ENCODE results near the gene COL4A2. TPM values are rescaled to one million over a fixed set of nuclear protein-coding genes. Genes with fewer than 3 reads are reported as not detected.
A peak's percentile ranks its signal among the peaks of the same experiment; 100 is the strongest.

COL4A2 gene
- polyA plus RNA-seq, 1 donor (not counting 4 experiments of a cell fraction or from before 2014, with no cell fraction given) = 30.7 TPM

GRCh38 chr13:110403315-110403714, 96.2 kb downstream of the COL4A2 start:
- DNase-seq (ENCODE audit: low read depth, low spot score) = no peak
- Histone ChIP-seq H2AFZ (ENCODE audit: control insufficient read depth, low read length) (no peak overlapping the region), H3K9me3 (ENCODE audit: control insufficient read depth, low read depth, low read length) (no peaks in the 10 kb centered on the region), H3K9me1 (ENCODE audit: control insufficient read depth, extremely low read depth, insufficient read depth, low read length) (no peaks in the 10 kb centered on the region), H3K27ac (ENCODE audit: control insufficient read depth, insufficient read depth, low read length) (no peak overlapping the region), H3K27me3 (ENCODE audit: control insufficient read depth, extremely low read depth, insufficient read depth, low read length) (no peaks in the 10 kb centered on the region), H3K36me3 (ENCODE audit: control insufficient read depth in 2 of 2, extremely low read depth in 1 of 2, insufficient read depth in 2 of 2, low read length in 2 of 2) (no peaks in the 10 kb centered on the region), H3K4me2 (ENCODE audit: control insufficient read depth, extremely low read depth, insufficient read depth, low read depth, low read length) (no peak overlapping the region), H3K9ac (ENCODE audit: control insufficient read depth, extremely low read depth, insufficient read depth, low read length) (no peak overlapping the region), H3K4me1 (ENCODE audit: control insufficient read depth, extremely low read depth, insufficient read depth, low read length) (peaks cover 10% of the 10 kb centered on the region), H3K4me3 (ENCODE audit: control insufficient read depth in 2 of 3, extremely low read depth in 1 of 3, insufficient read depth in 2 of 3, low read depth in 1 of 3, low read length in 3 of 3) (no peak overlapping the region), H4K20me1 (ENCODE audit: control insufficient read depth, extremely low read depth, insufficient read depth, low read length) (no peaks in the 10 kb centered on the region), H3K79me2 (ENCODE audit: control insufficient read depth, insufficient read depth, low read length) (no peaks in the 10 kb centered on the region)
- no peak for TF ChIP-seq CTCF (optimal IDR thresholded peaks at IDR 0.05 in 1 of 3, IDR thresholded peaks at IDR 0.05 in 1 of 3, conservative IDR thresholded peaks at IDR 0.05 in 1 of 3; ENCODE audit: extremely low read depth in 1 of 3, insufficient read depth in 2 of 3, low read length in 3 of 3)
- no peak for TF ChIP-seq EZH2 (IDR thresholded peaks at IDR 0.05; ENCODE audit: low read length)
- FAIRE-seq = no peak
- dilution Hi-C loops (cut with MboI; ENCODE audit: extremely low pct_ligation_motif_present, low sequenced_read_pairs) = no loop called here

GRCh38 chr13:110403721-110404120, 96.6 kb downstream of the COL4A2 start:
- peak; percentile 39 for FAIRE-seq
- Histone ChIP-seq H3K9me1 (ENCODE audit: control insufficient read depth, extremely low read depth, insufficient read depth, low read length) (no peaks in the 10 kb centered on the region), H3K79me2 (ENCODE audit: control insufficient read depth, insufficient read depth, low read length) (no peaks in the 10 kb centered on the region), H3K36me3 (ENCODE audit: control insufficient read depth in 2 of 2, extremely low read depth in 1 of 2, insufficient read depth in 2 of 2, low read length in 2 of 2) (no peaks in the 10 kb centered on the region), H3K9ac (ENCODE audit: control insufficient read depth, extremely low read depth, insufficient read depth, low read length) (no peak overlapping the region), H2AFZ (ENCODE audit: control insufficient read depth, low read length) (no peak overlapping the region), H3K4me2 (ENCODE audit: control insufficient read depth, extremely low read depth, insufficient read depth, low read depth, low read length) (no peak overlapping the region), H4K20me1 (ENCODE audit: control insufficient read depth, extremely low read depth, insufficient read depth, low read length) (no peaks in the 10 kb centered on the region), H3K4me3 (ENCODE audit: control insufficient read depth in 2 of 3, extremely low read depth in 1 of 3, insufficient read depth in 2 of 3, low read depth in 1 of 3, low read length in 3 of 3) (no peak overlapping the region), H3K4me1 (ENCODE audit: control insufficient read depth, extremely low read depth, insufficient read depth, low read length) (peaks cover 10% of the 10 kb centered on the region), H3K27me3 (ENCODE audit: control insufficient read depth, extremely low read depth, insufficient read depth, low read length) (no peaks in the 10 kb centered on the region), H3K9me3 (ENCODE audit: control insufficient read depth, low read depth, low read length) (no peaks in the 10 kb centered on the region), H3K27ac (ENCODE audit: control insufficient read depth, insufficient read depth, low read length) (no peak overlapping the region)
- dilution Hi-C loops (cut with MboI; ENCODE audit: extremely low pct_ligation_motif_present, low sequenced_read_pairs) = no loop called here
- DNase-seq (ENCODE audit: low read depth, low spot score) = no peak
- TF ChIP-seq CTCF (optimal IDR thresholded peaks at IDR 0.05 in 1 of 3, IDR thresholded peaks at IDR 0.05 in 1 of 3, conservative IDR thresholded peaks at IDR 0.05 in 1 of 3; ENCODE audit: extremely low read depth in 1 of 3, insufficient read depth in 2 of 3, low read length in 3 of 3) (no peak), EZH2 (IDR thresholded peaks at IDR 0.05; ENCODE audit: low read length) (no peak)

Data from keratinocyte (primary cell).